HAP-1 (cell line): ENCODE data around the gene LARP6.
"Not testable (repeated sequence)": the region's sequence is repeated elsewhere in the genome, so short reads cannot be mapped to it uniquely, and the experiment has no call there.

ENCODE experiments used
- DNase-seq, 2 experiments: peaks; one replicate each; pipeline ENCODE4 v3.0.0-alpha.2; 2016 to 2020; ENCODE audit warnings: low spot score in 2 of 2
- H3K27me3 ChIP-seq: fragments of 250-450 bp; sonication (Bioruptor Pico); 2 replicates; pipeline ENCODE4 v1.5.1; 2020; ENCODE audit warnings: low read depth, mild to moderate bottlenecking, moderate library complexity
- H3K36me3 ChIP-seq: fragments of 250-450 bp; sonication (Bioruptor Pico); replicated peaks from 2 replicates; pipeline ENCODE4 v1.5.1; 2020; ENCODE audit warnings: mild to moderate bottlenecking
- H3K4me1 ChIP-seq: fragments of 250-450 bp; sonication (Bioruptor Pico); 2 replicates; pipeline ENCODE4 v1.5.1; 2020; ENCODE audit warnings: mild to moderate bottlenecking
- H3K4me3 ChIP-seq: fragments of 250-450 bp; sonication (Bioruptor Pico); 2 replicates; pipeline ENCODE4 v1.5.1; 2020; ENCODE audit warnings: mild to moderate bottlenecking, moderate library complexity
- H3K9me3 ChIP-seq: fragments of 250-450 bp; sonication (Bioruptor Pico); 2 replicates; pipeline ENCODE4 v1.5.1; 2020; ENCODE audit warnings: mild to moderate bottlenecking, moderate library complexity
- in situ Hi-C: fragments of 300-500 bp; cut with MboI; formaldehyde crosslinking; loops from 3 replicates; pipeline ENCODE4 v1.14.3; 2020; ENCODE audit warnings: low sequenced_read_pairs, inconsistent platforms, mixed read lengths

LARP6 gene

DNA sequence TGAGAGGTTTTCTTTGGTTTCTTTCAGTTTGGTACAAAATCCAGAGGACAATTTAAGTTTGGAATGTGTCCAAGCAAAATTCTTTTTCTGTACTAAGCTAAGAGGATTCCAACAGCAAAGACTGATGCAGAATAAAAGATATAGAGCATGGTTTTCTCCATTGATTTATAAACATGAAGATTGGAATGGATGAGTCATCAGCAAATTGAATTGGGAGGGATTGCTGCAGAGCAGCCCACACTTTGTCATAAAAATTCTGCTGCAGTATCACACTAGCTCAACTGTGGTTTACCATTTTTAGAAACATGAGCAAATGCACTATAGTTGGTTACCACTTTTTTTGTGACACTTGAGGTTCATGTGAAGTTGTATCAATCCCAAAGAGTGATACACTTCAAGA is 16.1 kb upstream of the LARP6 start:
- 0 out of 2 replicates have a peak, but pooled peaks cover 2% of the 10 kb centered on the region for H3K9me3 ChIP-seq
- H3K27me3 ChIP-seq: peaks cover 3% of the 10 kb centered on the region; the same call in 1 of the 2 replicates
- peak in 1 of 2 experiments; percentile 59 for DNase-seq
- peaks cover 10% of the 10 kb centered on the region for H3K4me1 ChIP-seq
- no peak overlapping the region for H3K4me3 ChIP-seq
- H3K36me3 ChIP-seq: no peaks in the 10 kb centered on the region
- in situ Hi-C loops: no loop called here

DNA sequence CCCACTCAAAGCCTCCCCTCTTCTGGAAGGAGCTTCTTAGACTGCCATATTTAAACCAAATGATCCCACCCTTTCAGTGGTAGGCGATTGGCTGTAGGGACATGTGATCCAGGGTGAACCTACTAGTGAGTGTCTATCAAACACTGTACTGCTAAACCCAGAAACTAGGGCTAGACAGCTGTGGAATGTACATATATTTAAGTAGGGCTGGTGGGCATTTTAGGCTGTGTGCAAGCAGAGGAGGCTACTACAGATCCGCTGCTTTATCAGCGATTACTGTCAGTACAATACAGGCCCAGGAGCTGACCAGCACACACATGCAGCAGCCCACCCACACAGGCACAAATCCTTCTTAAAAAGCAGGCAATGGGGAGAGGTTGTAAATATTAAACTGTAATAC is 15.4 kb upstream of the LARP6 start:
- peaks cover 3% of the 10 kb centered on the region; the same call in 1 of the 2 replicates for H3K27me3 ChIP-seq
- in situ Hi-C loops: no loop called here
- no peaks in the 10 kb centered on the region for H3K36me3 ChIP-seq
- DNase-seq: no peak
- no peak overlapping the region for H3K4me3 ChIP-seq
- peaks cover 10% of the 10 kb centered on the region for H3K4me1 ChIP-seq
- H3K9me3 ChIP-seq: 0 out of 2 replicates have a peak, but pooled peaks cover 2% of the 10 kb centered on the region

DNA sequence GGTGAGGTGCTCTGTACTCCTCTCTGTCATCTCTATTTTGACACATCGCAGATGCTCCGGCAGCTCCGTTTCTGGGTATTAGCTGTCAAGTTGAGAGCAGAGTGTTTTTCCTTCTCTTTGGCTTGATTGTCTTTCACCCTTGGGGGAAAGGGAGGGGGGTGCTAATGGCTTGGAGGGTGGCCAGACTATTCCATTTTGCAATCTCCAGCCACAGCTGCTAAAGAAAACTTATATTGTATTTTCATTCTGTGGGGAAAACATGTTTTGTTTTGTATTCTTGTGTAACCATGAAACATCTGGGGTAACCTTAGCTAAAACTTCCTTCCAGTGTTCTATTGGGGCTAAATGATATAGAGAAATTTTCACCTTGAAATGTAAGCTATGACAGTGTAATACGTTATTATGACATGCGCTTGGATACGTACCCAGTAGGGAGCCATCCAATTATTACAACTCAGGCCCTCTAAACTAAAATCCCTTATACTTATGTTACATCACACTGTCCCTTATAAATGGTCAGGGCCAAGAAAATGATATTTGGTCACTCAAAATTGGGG is 14.0 kb upstream of the LARP6 start:
- no peak overlapping the region for H3K4me3 ChIP-seq
- peaks cover 3% of the 10 kb centered on the region; the same call in 1 of the 2 replicates for H3K27me3 ChIP-seq
- H3K9me3 ChIP-seq: 0 out of 2 replicates have a peak, but pooled peaks cover 2% of the 10 kb centered on the region
- no peak for DNase-seq
- H3K4me1 ChIP-seq: peaks cover 10% of the 10 kb centered on the region
- no peaks in the 10 kb centered on the region for H3K36me3 ChIP-seq
- in situ Hi-C loops: no loop called here

GRCh38 chr15:70866982-70867641 is 13.2 kb upstream of the LARP6 start:
- Histone ChIP-seq H3K4me1 (peaks cover 10% of the 10 kb centered on the region), H3K9me3 (0 out of 2 replicates have a peak, but pooled peaks cover 2% of the 10 kb centered on the region), H3K36me3 (no peaks in the 10 kb centered on the region), H3K27me3 (peaks cover 3% of the 10 kb centered on the region; the same call in 1 of the 2 replicates), H3K4me3 (no peak overlapping the region)
- in situ Hi-C loops: no loop called here
- DNase-seq: no peak

- in situ Hi-C loops: no loop called here
- Histone ChIP-seq H3K27me3 (peaks cover 3% of the 10 kb centered on the region; the same call in 1 of the 2 replicates), H3K36me3 (no peaks in the 10 kb centered on the region), H3K9me3 (0 out of 2 replicates have a peak, but pooled peaks cover 2% of the 10 kb centered on the region), H3K4me3 (no peak overlapping the region), H3K4me1 (no peaks in the 10 kb centered on the region)
- DNase-seq: no peak
Observed at GRCh38 chr15:70863450-70864218, 9.7 kb upstream of the LARP6 start.

- no peak for DNase-seq
- no peaks in the 10 kb centered on the region for H3K27me3 ChIP-seq
- in situ Hi-C loops: no loop called here
- H3K9me3 ChIP-seq: no peaks in the 10 kb centered on the region
- H3K4me3 ChIP-seq: no peak overlapping the region
- H3K36me3 ChIP-seq: no peaks in the 10 kb centered on the region
- no peaks in the 10 kb centered on the region for H3K4me1 ChIP-seq
Observed at GRCh38 chr15:70859998-70860397, 6.0 kb upstream of the LARP6 start.

- Histone ChIP-seq H3K27me3 (no peaks in the 10 kb centered on the region), H3K4me3 (no peak overlapping the region), H3K4me1 (peaks cover under 1% of the 10 kb centered on the region; the same call in 1 of the 2 replicates), H3K9me3 (no peaks in the 10 kb centered on the region), H3K36me3 (no peaks in the 10 kb centered on the region)
- no peak for DNase-seq
- in situ Hi-C loops: no loop called here
Observed at GRCh38 chr15:70859322-70859908, 5.5 kb upstream of the LARP6 start.

DNA sequence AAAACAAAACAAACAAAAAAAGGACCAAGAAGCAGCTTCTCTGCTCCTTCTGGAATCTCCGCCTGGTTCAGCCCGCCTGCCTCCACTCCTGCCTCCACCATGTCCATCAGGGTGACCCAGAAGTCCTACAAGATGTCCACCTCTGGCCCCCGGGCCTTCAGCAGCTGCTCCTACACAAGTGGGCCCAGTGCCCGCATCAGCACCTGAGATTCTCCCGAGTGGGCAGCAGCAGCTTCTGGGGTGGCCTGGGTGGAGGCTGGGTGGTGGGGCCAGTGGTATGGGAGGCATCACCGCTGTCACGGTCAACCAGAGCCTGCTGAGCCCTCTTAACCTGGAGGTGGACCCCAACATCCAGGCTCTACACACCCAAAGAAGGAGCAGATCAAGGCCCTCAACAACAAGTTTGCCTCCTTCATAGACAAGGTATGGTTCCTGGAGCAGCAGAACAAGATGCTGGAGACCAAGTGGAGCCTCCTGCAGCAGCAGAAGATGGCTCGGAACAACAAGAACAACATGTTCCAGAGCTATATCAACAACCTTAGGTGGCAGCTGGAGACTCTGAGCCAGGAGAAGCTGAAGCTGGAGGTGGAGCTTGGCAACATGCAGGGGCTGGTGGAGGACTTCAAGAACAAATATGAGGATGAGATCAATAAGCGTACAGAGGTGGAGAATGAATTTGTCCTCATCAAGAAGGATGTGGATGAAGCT is 4.8 kb upstream of the LARP6 start:
- in situ Hi-C loops: not testable (repeated sequence)

GRCh38 chr15:70857562-70858285 is 3.8 kb upstream of the LARP6 start:
- no peak overlapping the region for H3K4me3 ChIP-seq
- no peaks in the 10 kb centered on the region for H3K27me3 ChIP-seq
- H3K36me3 ChIP-seq: no peaks in the 10 kb centered on the region
- no peaks in the 10 kb centered on the region for H3K9me3 ChIP-seq
- DNase-seq: no peak
- peaks cover 5% of the 10 kb centered on the region for H3K4me1 ChIP-seq
- in situ Hi-C loops: no loop called here

More for the DNA sequence above, 4.8 kb upstream of the LARP6 start:
- not testable (repeated sequence) for H3K4me1 ChIP-seq, H3K27me3 ChIP-seq, H3K36me3 ChIP-seq, H3K4me3 ChIP-seq, H3K9me3 ChIP-seq, DNase-seq

DNA sequence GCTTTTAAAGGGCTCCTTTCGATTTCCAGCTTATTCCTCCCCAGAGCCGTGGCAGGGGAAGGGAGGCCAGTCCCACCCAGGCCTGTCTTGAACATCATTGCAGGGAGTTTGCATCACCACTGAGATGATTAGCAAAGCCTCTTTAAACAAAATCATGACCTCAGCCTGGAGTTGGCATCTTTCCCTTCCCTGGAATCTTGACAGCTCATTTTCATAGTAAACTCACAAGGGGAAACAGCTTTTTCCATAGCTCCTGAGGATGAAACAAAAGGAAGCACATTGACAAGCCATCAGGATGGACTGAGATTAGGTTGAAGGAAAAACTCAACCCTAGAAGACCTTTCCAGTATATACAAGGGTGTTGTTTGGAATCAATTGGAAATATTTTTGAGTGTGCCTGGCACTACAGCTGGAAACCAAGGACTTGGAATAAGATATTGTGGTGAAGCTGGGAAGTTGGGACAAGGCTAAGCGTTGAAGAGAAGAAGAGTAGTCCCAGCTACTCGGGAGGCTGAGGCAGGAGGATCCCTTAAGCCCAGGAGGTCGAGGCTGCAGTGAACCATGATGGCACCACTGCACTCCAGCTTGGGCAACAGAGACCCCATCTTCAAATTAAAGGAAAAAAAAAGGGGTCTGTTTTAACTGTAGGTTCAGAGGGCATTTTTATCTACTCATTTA is 3.1 kb upstream of the LARP6 start:
- H3K4me1 ChIP-seq: peaks cover 10% of the 10 kb centered on the region
- no peak for DNase-seq
- no peak overlapping the region for H3K4me3 ChIP-seq
- in situ Hi-C loops: no loop called here
- H3K9me3 ChIP-seq: no peaks in the 10 kb centered on the region
- H3K36me3 ChIP-seq: no peaks in the 10 kb centered on the region
- no peaks in the 10 kb centered on the region for H3K27me3 ChIP-seq

DNA sequence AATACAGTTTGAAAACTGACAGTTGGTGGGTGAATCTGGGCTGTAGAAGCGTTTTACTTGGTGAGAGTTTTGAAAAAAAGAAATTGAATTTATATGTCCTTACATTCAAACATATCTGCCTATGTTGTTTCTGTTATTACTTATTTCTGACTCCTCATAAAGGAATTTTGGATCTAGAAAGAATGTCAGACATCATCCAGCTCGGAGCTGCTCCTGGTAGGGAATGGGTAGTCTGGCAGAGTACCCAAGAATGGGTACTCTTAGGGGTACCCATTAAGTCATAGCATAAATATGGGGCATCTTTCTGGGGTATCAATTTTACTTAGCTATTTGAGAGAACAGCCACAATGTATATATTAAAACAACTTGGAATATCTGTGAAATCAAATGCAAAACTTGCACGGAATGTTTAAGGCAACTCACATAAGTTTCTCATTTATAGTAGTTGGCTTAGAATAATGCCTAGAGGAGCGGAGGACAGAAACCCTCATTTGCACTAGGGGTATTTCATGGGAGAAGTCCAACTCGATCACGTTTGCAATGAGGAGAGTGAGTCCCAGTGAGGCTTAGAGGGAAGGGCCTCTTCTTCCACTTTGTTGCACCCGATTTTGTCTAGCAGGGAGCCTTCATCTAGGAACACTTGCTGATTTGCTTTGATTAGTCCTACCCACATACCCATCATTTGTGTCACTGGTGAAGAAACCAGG is 2.4 kb upstream of the LARP6 start:
- Histone ChIP-seq H3K27me3 (no peaks in the 10 kb centered on the region), H3K4me1 (peaks cover 10% of the 10 kb centered on the region)
- in situ Hi-C loops: no loop called here

DNA sequence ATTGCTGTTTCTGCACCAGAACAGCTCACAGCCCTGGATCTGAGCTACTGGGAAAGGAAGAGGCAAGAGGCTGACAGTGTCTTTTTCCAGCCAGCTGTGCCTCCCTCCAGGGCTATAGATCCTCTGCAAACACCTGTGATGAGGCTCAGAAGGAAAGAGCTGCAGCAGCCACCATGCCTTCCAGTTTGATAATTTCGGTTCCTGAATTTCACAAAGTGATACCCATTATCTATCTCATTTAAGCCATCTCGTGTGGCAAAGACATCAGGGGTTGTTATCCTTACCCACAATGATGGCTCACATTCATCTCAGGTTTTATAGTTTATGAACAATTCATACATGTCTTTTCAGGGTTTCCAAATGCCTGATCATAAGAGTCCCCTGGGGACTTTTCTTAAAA is 1.8 kb upstream of the LARP6 start:
- in situ Hi-C loops: no loop called here
- H3K4me3 ChIP-seq: no peak overlapping the region

More for the DNA sequence above, 2.4 kb upstream of the LARP6 start:
- Histone ChIP-seq H3K4me3 (no peak overlapping the region), H3K9me3 (no peaks in the 10 kb centered on the region), H3K36me3 (peaks cover under 1% of the 10 kb centered on the region)
- DNase-seq: no peak

More for the DNA sequence above, 1.8 kb upstream of the LARP6 start:
- DNase-seq: no peak
- peaks cover 10% of the 10 kb centered on the region for H3K4me1 ChIP-seq
- no peaks in the 10 kb centered on the region for H3K27me3 ChIP-seq
- no peaks in the 10 kb centered on the region for H3K9me3 ChIP-seq
- peaks cover 7% of the 10 kb centered on the region for H3K36me3 ChIP-seq
